OCI-M1 (cell line): ENCODE results near the gene YY1AP1.
"Not testable (repeated sequence)": the region's sequence is repeated elsewhere in the genome, so short reads cannot be mapped to it uniquely, and the experiment has no call there.

Experiments used
- DNase-seq: peaks from one replicate; lab custom pipeline; 2025; lab: John Stamatoyannopoulos, UW

Gene YY1AP1, protein sequence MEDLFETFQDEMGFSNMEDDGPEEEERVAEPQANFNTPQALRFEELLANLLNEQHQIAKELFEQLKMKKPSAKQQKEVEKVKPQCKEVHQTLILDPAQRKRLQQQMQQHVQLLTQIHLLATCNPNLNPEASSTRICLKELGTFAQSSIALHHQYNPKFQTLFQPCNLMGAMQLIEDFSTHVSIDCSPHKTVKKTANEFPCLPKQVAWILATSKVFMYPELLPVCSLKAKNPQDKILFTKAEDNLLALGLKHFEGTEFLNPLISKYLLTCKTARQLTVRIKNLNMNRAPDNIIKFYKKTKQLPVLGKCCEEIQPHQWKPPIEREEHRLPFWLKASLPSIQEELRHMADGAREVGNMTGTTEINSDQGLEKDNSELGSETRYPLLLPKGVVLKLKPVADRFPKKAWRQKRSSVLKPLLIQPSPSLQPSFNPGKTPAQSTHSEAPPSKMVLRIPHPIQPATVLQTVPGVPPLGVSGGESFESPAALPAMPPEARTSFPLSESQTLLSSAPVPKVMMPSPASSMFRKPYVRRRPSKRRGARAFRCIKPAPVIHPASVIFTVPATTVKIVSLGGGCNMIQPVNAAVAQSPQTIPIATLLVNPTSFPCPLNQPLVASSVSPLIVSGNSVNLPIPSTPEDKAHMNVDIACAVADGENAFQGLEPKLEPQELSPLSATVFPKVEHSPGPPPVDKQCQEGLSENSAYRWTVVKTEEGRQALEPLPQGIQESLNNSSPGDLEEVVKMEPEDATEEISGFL

DNA sequence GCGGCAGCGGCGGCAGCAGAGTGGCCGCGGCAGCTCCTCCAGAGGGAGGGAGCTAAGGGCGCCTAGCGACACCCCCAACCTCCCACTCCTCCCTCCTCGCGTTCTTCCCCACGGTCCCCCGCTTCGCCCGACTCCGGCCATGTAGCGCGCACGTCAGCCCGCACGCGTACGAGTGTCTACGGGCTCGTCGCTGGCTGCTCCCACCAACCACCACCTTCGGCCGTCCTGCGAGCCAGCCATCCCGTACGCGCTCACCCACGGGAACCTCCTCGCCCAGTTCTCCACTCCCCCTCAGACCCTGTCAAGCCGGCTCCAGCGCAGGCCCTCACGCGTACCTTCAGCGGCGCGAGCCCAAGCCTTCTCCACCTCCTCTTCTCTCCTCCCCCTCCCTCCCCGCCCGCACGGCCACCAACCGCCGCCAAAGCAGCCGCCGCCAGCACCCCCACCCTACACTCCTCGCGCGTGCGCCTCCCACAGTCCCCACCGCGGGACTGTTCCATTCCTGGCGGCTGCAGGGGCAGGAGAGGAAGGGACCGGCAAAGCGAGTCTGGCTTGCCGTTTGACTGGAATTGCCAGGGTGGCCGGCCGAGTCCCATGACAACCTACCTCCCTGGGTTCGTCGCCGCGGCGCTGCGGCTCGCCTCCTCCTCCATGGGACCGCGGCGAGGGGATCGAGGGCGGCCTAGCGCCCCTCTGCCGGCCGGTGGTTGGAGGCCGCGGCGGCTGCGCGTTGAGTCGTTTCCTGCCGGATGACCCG lies at the start of gene YY1AP1:
TSS of gene YY1AP1 (minus strand) at position 451 of the 757 bp plus-strand sequence. CDS start 8,338 bp downstream, outside the sequence.
- DNase-seq, result peak; percentile 96

DNA sequence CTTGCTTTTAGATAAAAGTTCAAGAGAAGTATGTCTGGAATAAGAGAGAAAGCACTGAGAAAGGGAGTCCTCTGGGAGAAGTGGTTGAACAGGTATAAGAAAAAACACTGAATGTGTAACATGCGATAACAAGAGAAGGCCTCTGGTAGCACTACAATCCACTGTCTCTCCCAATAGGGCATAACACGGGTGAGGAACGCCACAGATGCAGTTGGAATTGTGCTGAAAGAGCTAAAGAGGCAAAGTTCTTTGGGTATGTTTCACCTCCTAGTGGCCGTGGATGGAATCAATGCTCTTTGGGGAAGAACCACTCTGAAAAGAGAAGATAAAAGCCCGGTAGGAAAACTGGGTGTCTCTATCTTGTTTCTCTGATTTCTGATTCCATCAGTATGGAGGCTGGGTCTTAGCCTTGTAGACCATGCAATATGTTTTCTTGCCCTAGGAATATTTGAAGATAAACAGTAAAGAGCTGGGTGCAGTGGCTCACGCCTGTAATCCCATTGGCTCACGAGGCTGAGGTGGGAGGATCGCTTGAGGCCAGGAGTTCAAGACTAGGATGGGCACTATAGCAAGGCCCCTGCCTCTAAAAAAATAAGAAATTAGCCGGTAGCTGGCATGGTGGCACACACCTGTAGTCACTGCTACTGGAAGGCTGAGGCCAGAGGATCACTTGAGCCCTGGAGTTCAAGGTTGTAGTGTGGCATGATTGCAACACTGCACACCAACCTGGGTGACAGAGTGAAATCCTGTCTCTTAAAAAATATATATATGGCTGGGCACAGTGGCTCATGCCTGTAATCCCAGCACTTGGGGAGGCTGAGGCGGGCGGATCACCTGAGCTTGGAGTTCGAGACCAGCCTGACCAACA lies 40.7 kb upstream of the YY1AP1 start:
- peak; percentile 66 for DNase-seq

DNA sequence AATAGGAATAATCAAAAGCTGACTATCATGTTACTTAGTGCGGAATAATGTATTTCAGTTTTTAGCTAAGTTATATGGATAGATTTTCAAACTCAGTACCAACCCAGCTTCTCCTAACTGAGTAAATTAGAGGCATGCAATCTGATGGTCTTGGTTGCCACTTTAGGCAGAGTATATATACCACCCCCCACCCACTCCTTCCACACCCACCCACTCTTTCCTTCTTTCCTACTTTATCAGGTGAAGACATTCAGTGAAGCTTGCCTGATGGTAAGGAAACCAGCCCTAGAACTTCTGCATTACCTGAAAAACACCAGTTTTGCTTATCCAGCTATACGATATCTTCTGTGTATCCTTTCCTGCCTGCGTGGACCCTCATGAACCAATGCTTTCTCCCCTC lies 36.6 kb upstream of the YY1AP1 start:
- DNase-seq, result no peak

DNA sequence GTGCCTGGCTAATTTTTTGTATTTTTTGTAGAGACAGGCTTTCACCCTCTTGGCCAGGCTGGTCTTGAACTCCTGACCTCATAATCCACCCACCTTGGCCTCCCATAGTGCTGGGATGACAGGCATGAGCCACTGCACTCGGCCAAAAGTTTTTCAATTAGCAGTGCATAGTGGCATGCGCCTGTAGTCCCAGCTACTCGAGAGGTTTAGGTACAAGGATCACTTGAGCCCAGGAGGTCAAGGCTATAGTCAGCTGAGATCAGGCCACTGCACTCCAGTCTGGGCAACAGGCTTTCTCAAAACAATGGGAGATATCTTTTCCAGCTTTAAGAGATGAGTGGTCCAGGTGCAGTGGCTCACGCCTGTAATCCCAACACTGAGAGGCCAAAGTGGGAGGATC lies 31.1 kb upstream of the YY1AP1 start:
- no peak for DNase-seq

DNA sequence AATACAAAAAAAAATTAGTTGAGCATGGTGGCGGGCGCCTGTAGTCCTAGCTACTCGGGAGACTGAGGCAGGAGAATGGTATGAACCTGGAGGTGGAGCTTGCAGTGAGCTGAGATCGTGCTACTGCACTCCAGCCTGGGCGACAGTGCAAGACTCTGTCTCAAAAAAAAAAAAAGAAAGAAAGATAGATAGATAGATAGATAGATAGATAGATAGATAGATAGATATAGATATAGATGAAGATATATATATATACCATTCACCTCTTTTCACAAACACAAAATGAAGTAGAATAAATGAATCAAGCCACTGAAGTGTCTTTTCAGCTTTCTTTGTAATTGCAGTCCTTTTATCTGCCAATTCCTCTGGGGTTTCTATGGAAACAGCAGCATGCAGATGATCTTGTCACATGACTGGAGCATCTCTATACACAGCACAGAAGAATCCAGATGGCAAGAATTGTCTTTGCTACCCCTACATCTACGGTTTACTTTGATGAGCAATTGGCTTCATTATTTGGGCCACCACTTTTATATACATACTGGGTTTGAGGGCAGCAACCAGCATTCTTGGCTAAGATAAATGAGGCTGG lies 30.0 kb upstream of the YY1AP1 start:
- DNase-seq, result not testable (repeated sequence)

DNA sequence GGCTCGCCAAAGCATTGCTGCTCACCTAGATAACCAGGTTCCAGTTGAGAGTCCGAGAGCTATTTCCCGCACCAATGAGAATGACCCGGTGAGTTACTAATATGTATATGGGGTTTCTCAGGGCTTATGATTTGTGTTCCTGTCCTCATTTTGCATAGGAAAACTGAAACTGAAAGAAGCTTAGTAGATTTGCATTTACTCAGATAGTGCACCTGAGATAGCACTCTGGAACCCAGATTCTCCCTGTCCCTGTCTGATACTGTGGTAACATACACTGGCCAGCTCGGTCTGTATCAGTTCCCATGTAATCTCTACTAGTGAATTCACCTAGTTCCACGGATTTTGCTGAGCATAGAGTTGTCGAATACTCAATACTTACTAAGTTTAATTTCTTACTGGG lies 28.5 kb upstream of the YY1AP1 start:
- DNase-seq, result no peak

DNA sequence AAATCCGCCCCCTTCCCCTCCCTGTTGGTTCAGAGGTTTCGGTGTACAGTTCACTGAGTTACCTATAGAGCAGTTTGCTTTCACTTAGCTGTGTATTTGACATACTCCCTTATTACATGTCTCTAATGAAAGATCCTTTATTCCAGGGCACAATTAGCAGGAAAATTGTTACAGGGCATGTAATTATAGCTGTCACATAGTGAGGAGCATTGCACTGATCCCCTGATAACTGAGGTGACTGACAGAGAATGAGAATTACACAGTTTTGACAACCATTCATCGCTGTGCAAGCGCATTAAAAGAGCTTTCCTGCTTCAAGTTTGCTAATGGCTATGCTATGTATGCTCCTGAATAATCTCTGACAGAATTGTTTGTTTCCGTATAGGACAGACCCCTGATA lies 27.2 kb upstream of the YY1AP1 start:
- no peak for DNase-seq

DNA sequence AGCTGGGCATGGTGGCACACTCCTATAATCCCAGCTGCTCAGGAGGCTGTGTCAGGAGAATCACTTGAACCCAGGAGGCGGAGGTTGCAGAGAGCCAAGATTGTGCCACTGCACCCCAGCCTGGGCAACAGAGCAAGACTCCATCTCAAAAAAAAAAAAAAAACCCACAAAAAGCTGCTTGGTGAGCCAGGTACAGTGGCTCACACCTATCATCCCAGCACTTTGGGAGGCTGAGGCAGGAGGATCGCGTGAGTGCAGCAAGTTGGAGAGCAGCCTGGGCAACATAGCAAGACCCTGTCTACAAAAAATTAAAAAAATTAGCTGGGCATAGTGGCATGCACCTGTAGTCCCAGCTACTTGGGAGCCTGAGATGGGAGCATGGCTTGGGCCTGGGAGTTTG lies 26.5 kb upstream of the YY1AP1 start:
- not testable (repeated sequence) for DNase-seq

DNA sequence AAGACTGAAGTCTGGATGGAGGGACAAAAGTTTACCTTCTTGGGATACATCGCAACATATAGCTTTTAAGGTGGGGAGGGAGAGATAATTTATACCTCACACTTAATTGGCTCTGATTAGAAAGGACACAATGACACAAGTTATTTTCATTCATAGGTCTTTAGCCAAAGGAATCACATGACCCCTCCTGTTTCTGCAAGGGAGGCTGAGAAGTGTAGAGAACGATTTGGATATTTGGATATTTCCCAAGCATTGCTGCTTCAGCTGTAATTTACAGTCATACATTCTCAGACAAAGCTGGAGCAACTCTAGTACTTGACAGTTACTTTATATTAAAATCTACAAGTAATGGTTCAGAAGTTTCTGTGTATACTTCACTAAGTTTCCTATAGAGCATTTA lies 24.5 kb upstream of the YY1AP1 start:
- DNase-seq, result no peak

DNA sequence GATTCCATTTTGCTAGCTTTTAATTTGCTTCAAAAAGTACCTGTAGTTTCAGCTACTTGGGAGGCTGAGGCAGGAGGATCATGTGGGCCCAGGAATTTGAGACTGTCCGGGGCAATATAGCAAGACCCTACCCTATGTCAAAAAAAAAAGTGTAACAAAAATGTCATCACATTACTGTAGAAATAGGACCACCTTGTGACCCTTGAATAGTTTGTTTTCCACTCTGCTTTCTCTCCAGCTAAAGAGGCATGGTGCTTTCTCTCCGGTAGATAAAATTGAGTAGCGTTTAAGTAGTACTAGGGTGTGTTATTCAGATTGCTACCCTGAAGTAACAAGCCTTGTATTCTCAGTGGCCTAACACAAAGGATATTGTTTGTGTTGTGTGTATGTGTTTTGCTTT lies 24.1 kb upstream of the YY1AP1 start:
- DNase-seq, result peak; percentile 48

DNA sequence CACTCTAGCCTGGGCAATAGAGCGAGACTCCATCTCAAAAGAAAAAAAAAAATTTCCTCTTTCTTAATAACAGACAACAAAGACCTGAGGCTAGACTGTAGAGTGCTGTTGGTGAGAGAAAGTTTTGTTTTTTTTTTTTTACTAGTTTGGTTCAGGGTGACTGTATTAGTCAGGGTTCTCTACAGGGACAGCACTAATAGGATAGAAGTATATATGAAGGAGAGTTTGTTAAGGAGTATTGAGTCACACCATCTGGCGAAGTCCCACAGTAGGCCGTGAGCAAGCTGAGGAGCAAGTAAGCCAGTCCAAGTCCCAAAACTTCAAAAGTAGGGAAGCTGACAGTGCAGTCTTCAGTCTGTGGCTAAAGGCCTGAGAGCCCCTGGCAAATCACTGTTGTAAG lies 22.9 kb upstream of the YY1AP1 start:
- not testable (repeated sequence) for DNase-seq

DNA sequence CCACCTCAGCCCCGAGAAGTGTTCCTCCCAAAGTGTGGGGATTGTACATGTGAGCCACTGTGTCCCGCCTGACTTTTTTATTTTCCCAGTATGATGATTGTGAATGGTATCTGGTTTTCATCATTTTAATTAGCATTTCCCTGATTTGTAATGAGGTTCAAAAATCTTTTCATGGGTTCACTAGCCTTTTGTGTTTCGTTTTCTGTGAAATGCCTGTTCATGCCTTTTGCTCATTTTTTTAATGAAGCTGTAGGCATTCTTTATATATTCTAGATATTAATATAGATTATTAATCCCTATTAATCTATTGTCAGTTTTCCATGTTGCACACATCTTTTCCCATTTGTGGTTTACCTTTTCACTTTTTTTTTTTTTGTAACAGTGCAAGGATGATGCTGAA lies 20.8 kb upstream of the YY1AP1 start:
- DNase-seq, result no peak

DNA sequence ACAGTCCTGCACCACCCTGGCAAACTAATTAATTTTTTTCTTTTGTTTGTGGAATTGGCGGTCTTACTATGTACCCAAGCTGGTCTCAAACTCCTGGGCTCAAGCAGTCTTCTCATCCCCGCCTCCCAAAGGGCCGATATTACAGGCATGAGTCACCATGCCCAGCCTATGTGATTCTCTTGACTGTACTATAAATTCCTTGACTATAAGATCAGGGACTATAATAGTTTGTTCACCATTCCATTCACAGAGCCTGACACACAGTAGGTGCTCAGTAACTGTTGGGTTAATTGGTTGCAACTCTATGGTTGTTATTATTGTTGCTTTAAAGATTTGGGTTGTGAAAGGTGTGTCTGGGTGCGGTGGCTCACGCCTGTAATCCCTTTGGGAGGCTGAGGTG lies 17.6 kb upstream of the YY1AP1 start:
- DNase-seq, result no peak

DNA sequence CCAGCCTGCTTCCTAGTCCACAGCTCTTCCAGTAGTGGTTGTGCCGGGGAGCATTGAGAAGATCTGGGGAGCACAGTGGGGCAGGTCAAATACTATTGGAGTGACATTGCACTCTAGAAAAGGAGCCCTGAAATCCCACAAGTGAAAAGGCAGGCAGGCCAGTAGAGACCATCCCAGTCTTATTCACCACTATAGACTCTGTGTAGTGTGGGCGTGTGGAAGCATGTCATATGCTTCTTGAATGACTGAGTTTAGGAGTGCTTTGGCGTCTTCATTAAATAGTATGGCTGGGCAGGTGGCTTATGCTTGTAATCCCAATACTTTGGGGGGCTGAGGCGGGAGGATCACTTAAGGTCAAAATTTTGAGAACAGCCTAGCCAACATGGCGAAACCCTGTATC lies 15.8 kb upstream of the YY1AP1 start:
- not testable (repeated sequence) for DNase-seq

DNA sequence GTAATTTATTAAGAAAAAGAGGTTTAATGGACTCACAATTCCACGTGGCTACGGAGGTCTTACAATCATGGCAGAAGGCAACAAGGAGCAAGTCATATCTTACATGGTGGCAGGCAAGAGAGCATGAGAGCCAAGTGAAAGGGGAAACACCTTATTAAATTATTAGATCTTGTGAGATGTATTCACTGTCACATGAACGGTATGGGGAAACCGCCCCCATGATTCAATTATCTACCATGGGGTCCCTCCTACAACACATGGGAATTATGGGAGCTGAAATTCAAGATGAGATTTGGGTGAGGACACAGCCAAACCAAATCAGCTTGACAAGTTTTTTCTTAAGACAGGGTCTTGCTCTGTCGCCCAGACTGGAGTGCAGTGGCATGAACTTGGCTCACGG lies 14.6 kb upstream of the YY1AP1 start:
- no peak for DNase-seq

DNA sequence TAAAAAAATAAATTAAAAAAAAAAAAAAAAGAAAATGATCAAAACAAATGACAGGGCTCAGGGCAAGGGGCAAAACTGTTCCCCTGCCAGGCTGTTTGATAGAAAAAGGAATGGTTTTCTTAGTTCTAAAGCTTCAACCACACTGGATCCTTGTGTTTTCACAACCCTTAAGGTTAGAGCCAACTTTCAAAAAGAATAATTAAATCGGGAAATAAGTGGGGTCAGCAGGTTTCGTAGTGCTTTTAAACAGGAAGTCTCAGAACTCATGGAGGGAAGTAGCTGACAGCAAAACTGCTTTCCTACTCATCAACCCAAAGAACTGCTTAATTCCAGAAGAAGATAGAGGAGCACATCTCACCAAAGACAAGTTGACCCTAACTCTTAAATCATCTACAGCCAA lies 13.1 kb upstream of the YY1AP1 start:
- DNase-seq, result not testable (repeated sequence)

DNA sequence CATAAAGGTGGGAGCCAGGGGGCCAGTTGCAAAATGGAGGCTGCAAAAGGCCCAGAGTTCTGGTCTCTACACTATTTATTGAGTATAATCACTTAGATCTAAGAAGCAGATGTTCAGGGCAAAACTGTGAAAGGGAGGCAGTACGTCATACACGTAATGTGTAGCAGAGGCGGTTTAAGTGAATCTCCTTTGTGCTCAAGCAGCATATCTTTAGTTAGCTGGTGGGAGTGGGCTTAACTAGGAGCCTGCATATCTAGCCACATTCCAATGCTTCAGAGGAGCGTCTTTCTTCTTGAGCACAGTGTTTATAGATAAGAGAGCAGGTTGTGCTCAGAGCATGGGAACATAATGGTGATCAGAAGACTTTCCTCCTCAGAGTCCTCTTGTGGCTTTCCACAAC lies 10.5 kb upstream of the YY1AP1 start:
- peak; percentile 85 for DNase-seq

DNA sequence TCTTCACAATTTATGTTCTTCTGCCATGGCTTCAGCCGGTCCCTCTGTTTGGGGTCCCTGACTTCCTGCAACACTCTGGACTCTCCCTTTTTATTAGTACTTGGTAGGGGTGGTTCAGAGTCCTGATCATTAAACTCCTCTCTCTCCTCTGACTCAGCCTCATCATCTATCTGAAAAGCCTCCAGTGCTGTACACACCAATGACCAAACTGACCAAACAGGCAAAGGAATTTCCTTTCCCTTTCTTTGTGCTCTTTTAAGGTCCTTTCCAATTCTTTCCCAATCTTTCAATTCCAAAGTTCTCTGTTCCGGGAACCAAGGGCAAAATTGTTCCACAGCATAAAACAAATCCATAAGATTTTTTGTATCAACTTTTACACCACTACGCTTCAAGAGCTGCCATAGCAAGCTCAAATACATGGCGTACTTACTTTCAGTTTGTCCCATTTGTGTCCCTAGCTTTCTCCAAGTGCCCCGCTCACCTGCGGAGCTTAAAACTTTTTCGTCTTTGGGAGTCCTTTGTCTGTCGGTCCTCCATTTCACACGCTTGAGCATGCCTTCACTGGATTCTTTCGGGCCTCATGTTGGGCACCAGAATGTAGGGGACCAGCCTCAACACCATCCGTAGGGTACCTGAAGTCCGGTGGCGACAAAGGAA lies 9.9 kb upstream of the YY1AP1 start:
- DNase-seq, result no peak

DNA sequence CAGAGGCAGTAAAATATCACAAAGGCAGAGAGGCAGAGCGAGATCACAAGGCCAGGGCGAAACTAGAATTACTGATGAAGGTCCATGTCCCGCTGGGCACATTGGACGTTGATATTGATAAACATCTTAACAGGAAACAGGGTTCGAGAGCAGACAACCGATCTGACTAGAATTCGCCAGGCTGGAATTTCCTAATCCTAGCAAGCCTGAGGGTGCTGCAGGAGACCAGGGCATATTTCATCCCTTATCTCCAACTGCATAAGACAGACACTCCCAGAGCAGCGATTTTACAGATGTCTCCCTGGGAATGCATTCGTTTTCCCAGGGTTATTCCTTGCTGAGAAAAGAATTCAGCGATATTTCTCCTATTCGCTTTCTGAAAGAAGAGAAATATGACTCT lies 9.0 kb upstream of the YY1AP1 start:
- DNase-seq, result not testable (repeated sequence)

DNA sequence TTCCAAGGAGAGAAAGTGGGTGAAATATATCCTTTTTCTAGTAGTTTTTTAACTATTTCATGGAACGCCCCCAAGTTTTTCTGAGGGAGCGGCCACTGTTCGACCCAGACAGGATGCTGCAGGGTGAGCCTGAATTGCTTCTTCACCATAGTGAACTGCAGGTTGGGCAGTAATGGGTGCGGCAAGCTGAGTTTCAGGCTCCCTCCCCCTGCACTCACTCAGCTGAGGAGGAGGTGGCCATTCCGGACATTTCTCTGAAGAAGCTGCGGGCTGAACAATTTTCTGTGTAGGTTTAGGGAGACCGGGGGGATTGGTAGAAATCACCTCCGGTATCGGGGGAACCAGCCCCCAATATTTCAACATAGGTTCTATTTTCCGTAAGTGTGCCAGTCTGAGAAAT lies 8.5 kb upstream of the YY1AP1 start:
- DNase-seq, result no peak

DNA sequence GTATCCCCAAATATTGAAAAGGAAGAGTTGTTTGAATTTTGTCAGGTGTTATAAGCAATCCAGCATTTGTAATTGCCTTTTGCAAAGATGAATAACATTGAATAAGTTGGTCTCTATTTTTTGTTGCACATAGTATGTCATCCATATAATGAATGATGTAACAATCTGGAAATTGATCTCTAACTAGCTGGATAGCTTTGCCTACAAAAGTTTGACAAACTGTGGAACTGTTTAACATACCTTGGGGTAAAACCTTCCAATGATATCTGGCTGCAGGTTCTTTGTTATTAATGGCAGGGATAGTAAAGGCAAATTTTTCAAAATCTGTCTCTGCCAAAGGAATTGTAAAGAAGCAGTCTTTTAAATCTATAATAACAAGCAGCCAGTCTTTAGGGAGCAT lies 8.0 kb upstream of the YY1AP1 start:
- no peak for DNase-seq
